NCI-H82 (cell line): ENCODE measurements around the gene S100B.

Experiments
- DNase-seq: peaks from one replicate; lab custom pipeline; 2025; lab: John Stamatoyannopoulos, UW

Gene S100B

GRCh38 chr21:46560568-46561444, 44.1 kb downstream of the S100B start:
- no peak for DNase-seq

GRCh38 chr21:46559291-46559983, 45.4 kb downstream of the S100B start:
- no peak for DNase-seq

DNA sequence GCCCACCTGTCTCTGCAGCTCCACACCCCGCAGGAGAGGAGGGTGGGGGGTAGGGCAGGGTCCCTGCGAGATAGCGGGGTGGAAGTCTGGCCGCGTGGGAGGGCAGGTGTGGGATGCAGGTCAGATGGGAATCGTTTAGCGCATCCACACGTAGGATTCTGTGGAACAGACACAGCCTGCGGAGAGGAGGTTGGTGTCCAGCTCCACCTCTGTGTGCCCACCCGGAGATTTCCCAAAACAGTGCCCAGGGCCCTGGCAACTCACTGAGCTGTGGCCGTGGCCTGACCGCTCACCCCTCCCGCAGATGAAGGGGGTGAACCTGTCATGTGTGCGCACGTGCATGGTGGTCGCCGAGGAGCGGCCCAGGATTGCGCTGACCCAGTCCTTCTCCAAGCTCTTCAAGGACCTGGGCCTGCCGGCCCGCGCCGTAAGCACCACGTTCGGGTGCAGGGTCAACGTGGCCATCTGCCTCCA, 46.9 kb downstream of the S100B start:
- no peak for DNase-seq

DNA sequence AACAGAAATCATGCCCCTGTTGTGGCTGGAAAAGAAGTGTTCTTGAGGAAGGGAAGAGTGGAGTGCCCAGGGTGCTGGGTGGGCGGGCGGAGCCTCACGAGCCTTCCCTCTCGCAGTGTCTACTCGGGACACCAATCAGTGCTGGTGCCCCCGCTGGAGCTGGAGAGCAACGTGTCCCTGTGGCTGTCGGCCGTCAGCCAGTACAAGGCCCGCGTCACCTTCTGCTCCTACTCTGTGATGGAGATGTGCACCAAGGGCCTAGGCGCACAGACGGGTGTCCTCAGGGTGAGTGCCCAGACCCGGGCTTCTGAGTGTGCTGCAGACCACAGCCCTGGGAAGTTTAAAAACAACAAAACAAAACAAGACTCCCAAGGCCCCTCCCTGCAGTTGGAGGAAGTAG, 47.4 kb downstream of the S100B start:
- no peak for DNase-seq

- no peak for DNase-seq
Measured at GRCh38 chr21:46556802-46557201, 48.1 kb downstream of the S100B start.

DNA sequence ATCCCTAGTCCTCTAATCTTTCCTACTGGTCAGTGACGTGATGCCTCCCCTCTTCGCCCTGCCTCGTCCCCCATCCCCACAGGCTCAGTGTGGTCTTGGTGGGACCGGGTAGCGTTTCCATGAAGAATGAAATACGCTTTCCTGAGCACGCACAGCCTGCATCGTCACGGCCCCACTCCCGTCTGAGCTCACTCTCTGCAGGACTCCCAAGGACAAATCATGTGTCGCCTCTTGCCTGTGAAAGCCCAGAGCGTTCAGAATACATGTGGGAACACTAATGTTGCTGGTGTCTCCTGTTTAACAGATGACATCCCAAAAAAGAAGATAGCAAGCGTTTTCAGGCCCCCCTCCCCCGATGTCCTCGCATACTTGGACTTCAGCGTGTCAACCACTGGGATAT, 49.2 kb downstream of the S100B start:
- DNase-seq, result no peak

DNA sequence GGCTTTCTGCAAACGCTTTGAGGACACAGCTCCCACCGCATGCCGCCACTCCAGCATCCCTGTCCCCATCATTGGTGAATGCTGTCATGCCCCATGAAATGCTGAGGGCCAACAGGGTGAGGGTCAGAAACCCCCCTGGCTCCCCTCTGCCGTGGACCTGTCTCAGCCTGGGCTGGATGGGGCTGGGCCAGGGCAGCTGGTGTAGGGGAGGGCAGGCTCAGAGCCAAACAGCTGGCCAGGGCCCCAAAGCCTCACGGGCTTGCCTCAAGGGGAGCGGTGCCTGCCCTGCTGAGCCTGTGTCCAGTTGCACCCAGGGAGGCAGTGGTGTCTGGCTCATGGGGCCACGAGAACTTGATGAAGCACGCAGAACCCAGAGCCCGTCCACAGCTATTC, 49.7 kb downstream of the S100B start:
- DNase-seq, result no peak

DNA sequence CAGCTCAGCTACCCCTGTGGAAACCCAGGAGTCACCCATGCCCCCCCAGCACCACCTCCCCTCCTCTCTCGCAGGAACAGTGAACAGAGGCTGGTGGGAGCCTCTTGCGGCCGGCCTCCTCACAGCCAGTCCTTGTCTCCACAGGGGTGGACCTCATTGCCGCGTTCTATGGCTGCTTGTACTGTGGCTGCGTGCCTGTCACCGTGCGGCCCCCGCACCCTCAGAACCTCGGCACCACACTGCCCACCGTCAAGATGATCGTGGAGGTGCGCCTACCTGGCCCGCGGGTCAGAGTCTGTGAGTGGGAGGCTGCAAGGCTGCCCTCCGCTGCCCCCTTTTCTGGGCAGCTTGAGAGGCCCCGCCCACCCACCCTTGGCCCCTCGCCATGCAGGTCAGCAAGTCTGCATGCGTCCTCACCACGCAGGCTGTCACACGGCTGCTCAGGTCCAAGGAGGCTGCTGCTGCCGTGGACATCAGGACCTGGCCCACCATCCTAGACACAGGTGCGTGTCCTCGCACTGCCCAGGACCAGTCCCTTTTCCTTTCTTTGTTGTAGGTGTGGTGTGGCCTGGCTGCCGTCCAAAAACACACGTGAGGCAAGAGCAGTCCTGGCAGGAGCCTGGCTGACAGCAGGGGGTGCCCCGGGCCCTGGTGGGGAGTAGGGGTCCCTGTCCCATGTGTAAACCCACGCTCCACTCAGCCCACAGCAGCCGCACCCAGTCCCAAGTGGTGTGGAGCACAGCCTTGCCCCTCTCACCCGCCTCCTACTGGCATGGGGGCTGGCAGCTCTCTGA, 50.3 kb downstream of the S100B start:
- no peak for DNase-seq

DNA sequence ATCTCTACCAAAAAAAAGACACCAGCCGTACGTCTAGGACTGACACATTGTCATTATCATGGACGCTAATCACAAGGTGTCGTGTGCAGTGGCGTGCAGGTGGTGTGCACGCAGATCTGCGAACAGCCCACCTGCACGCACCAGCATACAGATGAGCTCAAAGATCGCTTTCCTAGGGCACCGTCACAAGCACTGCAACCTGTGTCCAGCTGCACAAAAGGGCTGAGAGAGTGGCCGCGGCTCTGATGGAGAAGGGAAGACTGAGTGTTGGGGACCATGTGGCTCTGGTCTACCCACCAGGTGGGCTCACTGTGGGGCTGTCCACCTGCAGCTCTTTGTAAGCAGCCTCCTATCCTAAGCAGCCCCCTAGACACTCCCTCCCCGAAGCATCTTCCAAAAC, 50.9 kb downstream of the S100B start:
- DNase-seq, result no peak

DNA sequence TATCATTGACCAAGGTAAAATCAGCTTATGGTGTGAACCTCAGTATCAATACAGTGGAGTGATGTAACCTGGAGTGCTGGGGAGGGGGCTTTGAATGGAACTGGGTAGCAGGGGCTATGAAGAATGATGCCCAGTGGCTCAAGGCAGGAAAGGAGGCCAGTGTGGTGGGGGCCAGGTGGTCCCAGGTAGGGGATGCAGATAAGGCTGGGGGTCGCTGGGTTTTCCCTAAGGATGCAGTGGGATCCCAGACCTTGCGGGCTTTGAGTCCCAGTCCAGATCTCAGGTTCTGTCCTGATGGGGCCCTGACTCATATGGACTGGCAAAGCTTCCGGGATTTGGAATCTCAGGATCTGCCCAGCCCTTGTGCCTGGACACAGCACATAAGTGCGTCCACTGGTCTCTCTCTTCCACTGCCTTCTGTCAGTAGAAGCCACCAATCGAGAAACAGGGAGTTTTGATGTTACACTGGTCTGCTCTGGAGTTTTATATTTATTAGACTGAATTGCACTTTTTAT, 52.0 kb downstream of the S100B start:
- no peak for DNase-seq

GRCh38 chr21:46552274-46552673, 52.6 kb downstream of the S100B start:
- no peak for DNase-seq

DNA sequence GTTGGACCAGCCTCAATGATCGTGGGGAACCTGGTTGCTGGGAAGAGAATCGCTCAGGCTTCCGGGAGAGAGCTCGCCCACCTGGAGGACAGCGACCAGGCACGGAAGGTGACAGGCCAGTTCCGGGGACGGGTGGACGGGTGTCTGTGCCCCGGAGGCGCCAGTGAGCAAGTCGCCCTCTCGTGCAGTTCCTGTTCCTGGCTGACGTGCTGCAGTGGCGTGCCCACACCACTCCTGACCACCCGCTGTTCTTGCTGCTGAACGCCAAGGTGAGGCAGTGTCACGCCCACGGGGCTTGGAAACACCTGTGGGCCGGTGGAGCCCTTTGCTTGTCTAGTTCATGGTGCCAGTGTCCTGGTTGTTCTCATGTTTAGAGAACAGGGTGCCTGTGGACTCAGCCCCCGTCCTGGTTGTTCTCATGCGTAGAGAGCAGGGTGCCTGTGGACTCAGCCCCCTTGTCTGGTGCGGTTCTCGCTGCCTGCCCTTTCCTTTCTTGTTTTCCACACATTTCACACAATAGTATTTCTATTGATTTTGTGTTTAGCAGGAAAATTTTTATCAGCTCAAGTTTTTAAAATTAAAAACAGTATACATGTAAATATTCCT, 53.1 kb downstream of the S100B start:
- no peak for DNase-seq

GRCh38 chr21:46550116-46550941, 54.6 kb downstream of the S100B start:
- no peak for DNase-seq

DNA sequence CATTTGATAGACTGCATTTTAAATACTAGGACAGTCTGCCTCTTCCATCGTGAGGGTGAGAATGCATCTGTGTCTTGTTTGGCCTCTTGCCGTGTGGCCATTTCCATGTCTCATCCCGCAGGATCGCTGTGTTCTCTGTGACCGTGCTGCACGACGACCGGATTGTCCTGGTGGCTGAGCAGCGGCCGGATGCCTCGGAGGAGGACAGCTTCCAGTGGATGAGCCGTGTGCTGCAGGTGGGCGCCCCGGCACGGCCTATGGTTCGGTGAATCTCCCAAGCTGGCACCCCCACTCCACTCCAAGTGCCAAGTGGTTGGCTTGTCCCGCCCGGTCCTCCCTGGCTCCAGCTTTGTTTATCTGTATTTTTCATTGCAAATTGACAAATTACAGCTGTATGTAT, 55.2 kb downstream of the S100B start:
- DNase-seq, result no peak
